ENCODE measurements around the gene ARMC2.
"Not testable (repeated sequence)": the region's sequence is repeated elsewhere in the genome, so short reads cannot be mapped to it uniquely, and the experiment has no call there.

ARMC2 gene

DNA sequence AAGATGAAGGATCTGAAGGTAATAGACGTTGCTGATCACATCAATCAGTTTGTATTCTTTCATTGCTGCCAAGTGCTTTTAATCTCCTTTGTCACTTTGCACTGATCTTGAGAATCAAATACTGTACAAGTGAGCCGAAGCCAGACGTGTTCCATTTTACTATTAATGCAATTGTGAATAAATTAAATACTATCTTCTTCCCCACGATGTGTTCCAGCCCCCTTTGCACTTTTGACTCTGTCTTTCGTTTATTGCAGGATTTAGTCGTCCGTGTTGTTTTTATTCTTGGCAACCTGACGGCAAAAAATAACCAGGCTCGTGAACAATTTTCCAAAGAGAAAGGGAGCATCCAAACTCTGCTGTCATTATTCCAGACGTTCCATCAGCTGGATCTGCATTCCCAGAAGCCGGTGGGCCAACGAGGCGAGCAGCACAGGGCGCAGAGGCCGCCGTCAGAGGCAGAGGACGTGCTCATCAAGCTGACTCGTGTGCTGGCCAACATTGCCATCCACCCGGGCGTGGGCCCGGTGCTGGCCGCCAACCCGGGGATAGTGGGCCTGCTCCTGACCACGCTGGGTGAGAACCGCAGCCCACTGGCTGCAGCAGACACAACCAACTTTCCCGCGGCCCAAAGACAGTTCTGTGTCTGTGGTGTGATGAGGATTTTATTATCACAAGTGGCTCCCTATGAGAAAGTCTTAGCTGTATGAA lies 104.7 kb downstream of the ARMC2 start:
- no peak for DNase-seq (ENCODE audit: low read depth in 2 of 2)

DNA sequence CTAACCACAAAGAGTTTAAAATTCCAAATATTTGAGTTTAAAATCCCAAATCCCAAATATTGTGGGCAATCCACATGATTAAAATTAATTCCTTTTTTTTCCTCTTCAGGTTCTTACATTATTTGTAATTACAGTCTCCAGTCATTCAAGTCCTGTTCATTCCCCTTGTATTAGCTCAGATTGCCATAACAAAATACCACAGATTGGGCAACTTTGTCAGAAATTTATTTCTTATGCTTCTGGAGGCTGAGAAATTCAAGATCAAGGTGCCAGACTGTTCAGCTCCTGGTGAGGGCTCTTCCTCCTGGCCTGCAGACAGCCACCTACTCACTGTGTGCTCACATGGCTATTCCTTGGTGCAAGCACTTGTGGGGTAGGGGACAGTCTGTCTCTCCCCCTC lies 105.5 kb downstream of the ARMC2 start:
- no peak for DNase-seq (ENCODE audit: low read depth in 2 of 2)

DNA sequence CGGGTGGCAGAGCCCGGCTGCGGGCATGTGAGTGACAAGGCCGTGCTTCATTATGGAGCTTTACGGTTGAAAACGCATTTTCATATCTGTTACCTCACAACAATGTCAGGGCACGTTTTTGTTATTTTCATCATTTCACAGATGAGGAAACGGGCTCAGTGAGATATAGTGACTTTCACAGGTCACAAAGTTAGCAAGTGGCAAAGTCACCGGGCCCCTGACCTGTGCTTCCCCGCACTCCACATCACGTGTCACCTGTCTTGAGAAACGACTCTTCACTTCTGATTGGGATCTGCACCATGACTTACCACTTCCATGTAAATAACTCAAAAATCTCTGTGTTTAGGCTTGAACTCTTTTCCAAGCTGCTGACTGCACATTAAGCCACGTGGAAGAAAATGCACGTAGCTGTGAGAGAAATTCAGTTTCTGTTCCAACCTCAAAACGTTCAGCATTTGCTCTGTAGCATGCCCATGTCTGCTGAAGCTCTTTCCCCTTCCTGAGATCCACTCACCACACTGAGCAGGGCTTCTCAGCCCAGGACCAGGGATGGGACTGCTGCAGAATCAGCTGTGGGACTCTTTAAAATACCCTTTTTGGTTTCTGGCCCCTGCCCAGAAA lies 107.2 kb downstream of the ARMC2 start:
- no peak for DNase-seq (ENCODE audit: low read depth in 2 of 2)

DNA sequence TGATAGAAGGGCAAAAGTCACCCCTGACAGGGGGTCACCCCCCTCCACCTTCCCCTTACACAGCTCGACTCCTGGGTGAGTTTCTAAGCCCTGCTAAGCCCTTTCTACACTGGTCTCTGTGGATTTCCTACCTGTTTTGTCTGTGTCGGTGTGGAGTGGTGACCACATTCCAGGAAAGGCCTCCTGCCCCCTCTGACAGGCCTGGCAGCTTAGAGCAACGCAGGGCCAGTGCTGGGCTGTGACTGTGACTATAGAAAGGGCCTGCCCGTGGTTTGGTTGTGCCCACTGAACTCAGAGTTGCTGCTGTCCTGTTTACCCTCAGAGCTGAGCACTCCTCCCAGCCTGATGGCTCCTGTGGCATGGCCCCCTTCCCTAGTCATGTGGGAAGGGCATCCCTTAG lies 109.0 kb downstream of the ARMC2 start:
- DNase-seq (ENCODE audit: low read depth in 2 of 2): no peak

DNA sequence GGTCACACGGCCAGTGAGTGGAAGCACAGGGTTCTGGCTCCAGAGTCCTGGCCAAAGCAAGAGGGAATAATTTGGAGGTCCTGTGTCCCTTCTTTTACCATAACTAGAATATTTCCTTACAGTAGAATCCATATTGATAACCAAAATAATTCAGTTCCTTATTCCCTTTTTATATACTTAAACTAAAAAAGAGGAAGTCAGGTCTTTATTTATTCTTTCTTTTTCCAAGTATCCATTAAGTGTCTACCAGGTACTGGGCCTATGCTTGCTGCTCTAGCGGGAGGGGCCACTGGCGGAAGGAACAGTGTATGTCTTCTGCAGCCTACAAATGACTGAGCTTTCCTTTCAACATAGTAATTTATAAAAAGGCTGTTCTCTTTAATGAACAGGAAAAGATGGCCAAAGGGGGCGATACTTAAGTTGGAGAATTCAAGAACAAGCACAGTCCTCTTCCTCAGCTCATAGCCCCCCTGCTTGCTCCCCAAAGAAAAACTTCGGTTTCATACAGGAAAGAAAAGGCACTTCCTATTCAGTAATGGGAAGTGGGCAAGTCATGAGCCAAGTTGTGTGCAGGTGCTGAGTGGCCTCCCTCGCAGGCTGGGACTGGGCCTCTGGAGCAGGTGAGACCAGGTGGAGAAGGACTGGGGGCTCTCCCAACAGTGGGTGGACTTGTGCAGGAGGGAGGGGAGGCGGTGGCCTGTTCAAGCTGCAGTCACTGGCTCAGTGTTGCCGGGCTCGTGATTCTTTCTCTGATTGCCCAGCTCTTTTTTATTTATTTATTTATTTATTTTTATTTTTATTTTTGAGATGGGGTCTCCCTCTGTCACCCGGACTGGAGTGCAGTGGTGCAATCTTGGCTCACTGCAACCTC lies 110.9 kb downstream of the ARMC2 start:
- no peak for DNase-seq (ENCODE audit: low read depth in 2 of 2)

DNA sequence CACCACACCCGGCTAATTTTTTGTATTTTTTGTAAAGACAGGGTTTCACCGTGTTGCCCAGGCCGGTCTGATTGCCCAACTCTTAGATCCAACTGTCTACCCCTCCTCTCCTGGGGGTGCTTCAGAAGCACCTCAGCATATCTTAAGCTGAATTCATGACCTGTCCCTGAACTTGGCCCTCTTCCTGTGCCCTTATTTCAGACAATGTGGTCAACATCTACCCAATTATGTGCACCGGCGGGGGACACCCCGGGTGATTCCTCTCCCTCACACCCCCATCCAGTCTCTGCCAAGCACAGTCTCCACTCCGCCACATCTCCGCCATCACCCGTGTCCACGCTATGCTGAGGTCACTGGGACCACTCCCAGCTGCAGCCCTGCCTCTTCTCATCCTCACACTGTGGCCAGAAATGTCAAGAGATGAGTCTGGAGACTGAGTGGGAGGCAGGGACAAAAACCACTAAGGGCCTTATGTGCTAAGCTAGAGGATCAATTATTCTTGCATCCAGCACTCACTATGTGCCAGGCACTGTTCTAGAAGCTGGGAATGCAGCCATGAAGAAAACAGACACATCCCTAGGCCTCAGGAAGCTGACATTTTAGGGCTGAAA lies 111.9 kb downstream of the ARMC2 start:
- no peak for DNase-seq (ENCODE audit: low read depth in 2 of 2)

DNA sequence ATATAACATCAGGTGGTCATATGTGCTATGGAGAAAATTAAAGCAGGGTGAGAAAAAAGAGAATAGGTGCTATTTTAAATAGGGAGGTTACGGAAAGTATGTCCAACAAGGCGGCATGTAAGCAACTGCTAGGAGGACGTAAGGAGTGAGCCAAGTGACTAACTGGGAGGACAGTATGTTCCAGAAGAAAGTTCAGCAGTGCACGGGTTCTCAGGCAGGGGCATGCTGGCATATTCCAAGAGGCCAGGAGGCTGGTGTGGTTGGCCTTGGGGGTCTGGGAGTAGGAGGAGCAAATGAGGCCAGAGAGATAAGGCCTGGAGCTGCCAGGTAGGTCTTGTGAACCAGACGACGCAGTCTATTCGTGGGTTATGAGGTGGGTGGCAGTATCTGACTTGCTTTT lies 112.4 kb downstream of the ARMC2 start:
- DNase-seq (ENCODE audit: low read depth in 2 of 2): no peak

DNA sequence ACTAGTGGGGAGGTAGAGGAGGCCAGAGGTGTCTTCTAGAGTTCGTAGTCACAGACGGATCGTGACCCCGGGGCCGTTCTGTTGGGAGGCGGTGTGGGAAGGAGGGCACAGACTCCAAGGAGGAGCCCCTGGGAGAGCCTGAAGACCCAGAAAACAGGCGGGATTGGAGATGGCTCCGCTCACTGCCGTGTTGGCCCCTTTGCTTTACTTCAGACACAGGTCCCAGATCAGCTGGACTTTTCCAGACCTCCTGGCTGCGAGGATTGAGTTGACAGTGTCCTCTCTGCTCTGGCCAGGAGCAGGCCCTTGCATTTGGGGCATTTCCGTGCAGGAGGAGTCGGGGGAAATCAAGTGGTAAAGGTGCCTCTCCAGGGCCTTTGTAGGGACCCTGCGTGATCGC lies 112.9 kb downstream of the ARMC2 start:
- no peak for DNase-seq (ENCODE audit: low read depth in 2 of 2)

DNA sequence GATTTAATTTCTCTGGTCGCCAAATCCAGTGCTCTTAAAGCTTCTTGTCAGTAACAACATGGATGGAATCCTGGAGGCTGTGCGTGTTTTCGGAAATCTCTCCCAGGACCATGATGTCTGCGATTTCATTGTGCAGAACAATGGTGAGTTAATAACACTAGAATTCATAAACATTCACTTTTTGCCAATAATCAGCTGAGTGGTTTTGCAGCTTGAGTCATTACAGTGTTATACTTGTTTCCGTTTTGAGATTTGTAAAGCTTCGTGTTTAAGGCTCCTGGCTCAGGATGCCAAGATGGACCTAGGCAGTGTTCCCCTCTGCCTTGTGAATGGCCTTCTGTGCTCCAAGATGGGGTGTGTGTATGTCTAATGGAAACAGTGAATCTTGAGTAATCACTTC lies 113.8 kb downstream of the ARMC2 start:
- DNase-seq (ENCODE audit: low read depth in 2 of 2): no peak

DNA sequence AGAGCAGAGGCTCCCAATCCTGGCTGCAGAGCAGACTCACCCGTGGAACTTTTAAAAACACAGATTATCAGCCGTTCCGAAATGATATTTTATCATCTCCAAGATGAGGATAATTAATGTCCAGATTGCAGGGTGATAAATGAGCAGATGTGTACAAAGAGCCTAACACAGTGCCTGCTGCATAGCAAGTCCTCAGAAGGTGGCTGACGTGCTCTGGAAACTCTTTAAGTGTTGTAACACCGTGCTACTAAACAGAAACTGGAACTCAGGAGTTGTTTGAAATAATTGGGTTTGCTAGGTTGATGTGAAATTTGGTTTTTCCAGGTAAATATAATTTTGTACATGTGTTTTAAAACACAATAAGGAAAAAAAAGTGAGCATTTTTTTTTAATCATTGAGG lies 118.0 kb downstream of the ARMC2 start:
- DNase-seq (ENCODE audit: low read depth in 2 of 2): no peak

DNA sequence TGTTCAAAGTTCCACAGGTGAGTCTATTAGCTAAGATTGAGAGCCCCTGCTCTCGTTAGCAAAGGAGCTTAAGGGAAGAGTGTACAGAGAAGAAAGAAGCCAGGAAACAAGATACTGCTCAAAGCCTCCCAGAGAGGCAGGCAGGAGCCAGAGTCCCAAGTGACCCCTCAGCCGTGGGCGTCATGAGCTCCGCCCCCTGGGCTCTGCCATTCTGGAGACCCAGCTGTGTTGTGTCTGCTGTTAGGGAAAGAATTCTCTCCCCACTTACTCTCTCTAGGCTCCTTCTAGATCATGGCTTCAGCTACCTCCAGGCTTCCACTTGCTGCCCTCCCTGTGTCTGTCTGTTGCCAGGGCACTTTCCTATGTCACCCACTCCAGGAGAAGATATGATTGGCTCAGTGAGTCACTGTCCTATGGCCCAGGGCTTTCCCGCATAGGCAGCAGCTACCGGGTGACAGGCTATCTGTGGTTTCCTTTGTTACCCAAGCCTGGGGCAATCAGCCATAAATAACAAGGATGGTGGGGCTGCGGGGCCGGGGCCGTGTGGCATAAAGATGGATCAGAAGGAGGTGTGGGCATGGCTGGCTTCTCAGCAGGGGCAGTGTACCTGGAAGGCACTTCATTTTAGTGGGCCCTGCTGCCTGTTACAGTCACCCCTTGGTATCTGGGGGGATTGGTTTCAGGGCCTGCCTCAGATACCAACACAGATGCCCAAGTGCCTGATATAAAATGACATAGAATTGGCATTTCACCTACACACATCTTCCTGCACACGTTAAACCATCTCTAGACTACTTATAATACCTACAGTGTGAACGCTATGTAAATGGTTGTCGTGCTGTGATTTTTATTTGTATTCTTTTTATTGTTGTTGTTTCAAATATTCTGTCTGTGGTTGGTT lies 118.9 kb downstream of the ARMC2 start:
- no peak for DNase-seq (ENCODE audit: low read depth in 2 of 2)

DNA sequence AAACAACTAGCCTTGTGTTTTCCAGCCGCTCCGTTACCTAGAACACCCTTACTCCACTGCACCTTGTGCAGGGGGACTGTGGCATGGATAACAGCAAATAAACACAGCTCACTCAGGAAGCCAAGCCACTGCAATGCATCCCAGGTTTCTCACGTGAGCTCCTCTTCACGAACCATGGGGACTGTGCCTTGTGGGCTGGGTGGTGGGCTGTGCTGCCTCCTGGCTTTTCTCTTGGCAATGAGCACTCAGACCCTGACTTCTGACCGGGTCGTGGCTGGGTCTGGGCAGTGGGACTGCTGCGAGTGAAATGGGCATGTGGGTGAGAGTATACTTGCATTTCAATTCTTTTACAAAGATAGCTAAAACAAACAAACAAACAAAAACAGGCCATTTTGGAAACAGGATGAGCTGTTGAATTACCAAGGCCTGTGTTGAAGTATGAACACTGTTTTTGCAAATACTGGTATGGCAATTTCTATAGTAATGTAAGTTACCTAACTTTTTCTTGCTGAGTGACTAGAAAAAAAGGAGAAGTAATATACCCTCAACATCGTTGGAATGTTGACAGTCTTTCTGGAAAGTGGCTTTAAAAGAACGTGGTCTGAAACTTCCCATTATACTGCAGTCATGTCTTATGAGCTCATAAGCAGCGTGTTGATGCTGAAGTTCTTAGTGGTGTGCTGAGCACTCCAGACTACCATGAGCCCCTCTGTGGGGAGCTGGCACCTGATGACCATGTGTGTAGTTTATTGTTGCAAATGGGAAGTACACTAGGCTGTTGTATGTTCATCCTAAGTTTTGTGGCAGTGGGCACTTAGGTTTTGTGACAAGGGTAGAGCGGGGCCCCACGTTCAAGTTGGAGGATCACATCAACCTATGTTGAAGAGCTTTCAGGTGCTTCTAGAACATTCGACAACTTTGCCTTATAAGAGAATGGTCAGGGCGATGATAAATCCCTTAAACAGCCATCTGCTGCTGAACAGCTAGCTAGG lies 120.4 kb downstream of the ARMC2 start:
- DNase-seq (ENCODE audit: low read depth in 2 of 2): no peak

DNA sequence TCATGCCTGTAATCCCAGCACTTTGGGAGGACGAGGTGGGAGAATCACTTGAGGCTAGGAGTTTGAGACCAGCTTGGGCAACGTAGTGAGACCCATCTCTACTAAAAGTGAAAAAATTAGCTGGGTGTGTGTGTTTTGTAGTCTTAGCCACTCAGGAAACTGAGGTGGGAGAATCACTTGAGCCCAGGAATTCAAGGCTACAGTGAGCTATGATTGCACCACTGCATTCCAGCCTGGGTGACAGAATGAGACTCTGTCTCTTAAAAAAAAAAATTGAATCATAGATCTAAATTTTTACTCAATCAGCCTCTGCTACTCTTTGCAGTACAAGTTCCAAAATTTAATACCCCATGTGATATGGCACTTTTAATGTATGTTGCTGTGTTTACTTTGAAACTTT lies 121.6 kb downstream of the ARMC2 start:
- DNase-seq (ENCODE audit: low read depth in 2 of 2): no peak

DNA sequence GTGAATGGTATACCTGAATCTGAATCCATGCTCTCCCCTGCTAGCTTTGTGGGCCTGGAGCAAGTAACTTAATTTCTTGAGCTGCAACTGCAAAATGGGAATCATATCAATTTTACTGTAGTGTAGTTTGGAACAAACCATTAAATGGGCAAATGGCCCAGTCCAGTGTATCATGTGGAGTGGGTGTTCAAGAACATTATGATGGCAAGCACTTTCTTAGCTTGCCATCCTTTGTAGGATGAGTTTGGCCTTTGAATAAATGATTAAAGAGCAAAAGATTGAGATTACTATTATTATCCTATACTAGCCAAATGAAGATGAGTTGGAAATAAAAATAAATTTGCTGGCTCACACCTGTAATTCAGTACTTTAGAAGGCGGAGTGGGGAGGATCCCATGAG lies 126.0 kb downstream of the ARMC2 start:
- no peak for DNase-seq (ENCODE audit: low read depth in 2 of 2)

DNA sequence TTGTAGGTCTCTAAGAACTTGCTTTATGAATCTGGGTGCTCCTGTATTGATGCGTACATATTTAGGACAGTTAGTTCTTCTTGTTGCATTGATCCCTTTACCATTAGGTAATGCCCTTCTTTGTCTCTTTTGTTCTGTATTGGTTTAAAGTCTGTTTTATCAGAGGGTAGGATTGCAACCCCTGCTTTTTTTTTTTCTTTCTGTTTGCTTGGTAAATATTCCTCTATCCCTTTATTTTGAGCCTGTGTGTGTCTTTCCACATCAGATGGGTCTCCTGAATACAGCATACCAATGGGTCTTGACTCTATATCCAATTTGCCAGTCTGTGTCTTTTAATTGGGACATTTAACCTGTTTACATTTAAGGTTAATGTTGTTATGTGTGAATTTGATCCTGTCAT lies 130.4 kb downstream of the ARMC2 start:
- DNase-seq (ENCODE audit: low read depth in 2 of 2): not testable (repeated sequence)

DNA sequence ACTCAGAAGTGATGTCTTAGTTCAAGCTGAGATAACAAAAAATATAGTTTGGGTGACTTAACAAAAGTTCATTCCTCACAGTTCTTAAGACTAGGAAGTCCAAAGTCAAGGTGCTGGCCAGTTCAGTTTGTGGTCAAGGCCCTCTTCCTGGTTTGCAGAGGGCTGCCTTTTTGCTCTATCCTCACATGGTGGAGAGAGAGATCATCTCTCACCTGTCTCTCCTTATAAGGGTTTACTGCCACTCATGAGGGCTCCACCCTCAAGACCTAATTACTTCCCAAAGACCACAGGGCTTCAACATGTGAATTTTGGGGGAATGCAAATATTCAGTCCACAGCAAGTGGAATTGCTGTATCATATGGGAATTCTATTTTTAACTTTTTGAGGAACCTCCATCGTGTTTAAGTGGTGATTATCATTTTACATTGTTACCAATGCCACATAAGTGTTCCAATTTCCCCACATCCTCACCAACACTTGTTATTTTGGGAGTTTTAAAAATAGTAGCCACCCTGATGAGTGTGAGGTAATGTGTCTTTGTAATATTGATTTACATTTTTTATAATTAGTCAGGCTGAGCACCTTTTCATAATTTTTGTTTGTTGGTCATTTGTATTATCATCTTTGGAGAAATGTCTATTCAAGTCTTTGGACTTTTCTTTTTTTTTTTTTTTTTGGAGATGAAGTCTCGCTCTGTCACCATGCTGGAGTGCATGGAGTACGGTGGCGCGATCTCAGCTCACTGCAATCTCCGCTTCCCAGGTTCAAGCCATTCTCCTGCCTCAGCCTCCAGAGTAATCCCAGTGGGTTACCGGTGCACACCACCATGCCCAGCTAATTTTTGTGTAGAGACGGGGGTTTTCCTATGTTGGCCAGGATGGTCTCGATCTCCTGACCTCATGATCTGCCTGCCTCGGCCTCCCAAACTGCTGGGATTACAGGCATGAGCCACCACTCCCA lies 134.2 kb downstream of the ARMC2 start:
- no peak for DNase-seq (ENCODE audit: low read depth in 2 of 2)

DNA sequence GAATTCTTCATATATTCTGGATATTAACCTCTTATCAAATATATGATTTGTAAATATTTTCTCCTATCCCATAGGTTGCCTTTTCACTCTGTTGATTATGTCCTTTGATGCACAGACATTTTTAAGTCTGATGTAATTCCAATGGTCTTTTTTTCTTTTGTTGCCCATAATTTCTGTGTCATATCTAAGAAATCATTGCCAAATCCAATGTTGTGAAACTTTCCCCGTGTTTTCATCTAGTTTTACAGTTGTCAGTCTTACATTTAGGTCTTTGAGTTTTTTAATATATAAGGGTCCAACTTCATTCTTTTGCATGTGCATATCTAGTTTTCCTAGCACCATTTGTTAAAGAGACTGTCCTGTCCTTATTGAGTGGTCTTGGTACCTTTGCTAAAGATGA lies 134.9 kb downstream of the ARMC2 start:
- no peak for DNase-seq (ENCODE audit: low read depth in 2 of 2)

DNA sequence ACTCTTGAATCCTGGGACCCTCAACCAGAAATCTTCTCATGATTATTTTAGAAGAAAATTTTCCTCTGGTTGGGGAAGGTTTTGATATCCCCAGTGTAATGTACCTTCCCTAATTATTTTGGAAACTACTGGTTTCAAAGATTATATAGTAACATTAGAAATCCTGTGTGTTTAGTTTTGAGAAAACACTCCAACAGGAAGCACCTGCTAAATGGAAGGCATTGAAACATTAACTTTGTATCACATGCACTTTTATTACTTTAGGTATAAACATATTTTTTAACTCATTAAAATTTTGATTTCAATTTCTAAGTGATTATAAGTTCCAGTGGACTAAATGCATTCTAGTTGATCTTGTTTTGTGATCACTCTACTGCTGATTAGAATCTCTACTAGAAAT lies 137.1 kb downstream of the ARMC2 start:
- no peak for DNase-seq (ENCODE audit: low read depth in 2 of 2)

DNA sequence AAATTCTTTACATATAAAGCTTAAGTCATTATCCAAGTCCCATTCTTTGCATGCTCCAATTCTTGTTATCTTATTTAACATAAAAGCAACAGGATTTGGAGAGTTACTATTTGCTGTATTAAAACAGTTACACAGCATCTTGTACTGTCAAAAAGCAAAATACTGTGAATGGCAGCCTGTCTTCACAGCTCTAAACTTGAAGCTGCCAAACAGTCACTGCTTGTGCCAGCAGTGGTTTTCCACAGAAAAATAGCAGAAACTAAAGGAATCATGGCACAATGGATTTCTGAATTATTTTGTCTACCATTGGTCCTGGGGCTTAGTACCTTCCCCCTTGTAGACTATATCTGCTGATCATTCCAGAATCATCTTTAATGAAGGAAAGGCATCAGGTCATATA lies 138.9 kb downstream of the ARMC2 start:
- no peak for DNase-seq (ENCODE audit: low read depth in 2 of 2)
